Measurements from ENCODE around the gene GORAB. TPM values are rescaled to one million over a fixed set of nuclear protein-coding genes. Genes with fewer than 3 reads are reported as not detected.

Gene GORAB
- total RNA-seq, 1 donor from 2014 or later = 16.9 TPM

DNA sequence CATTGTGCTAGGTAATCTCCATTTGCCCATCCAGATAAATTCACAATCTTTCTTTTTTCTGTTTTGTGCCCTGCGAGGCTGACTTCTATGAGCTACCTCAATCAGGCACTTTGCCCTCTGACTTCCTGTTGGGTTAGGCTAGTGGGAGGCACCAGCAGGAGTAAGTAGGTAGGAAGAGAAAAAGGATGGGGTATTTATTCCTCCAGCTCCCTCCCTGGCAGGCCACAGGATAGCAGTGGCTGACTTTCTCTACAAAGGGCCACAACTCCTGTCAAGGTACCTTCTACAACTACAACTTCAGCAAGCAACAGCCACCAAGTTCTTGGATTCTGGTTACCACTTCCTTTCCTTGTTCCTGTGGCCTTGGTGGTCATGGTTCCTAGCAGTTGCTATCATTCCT, 18.8 kb upstream of the GORAB start:
- TF ChIP-seq, protein P1, sequence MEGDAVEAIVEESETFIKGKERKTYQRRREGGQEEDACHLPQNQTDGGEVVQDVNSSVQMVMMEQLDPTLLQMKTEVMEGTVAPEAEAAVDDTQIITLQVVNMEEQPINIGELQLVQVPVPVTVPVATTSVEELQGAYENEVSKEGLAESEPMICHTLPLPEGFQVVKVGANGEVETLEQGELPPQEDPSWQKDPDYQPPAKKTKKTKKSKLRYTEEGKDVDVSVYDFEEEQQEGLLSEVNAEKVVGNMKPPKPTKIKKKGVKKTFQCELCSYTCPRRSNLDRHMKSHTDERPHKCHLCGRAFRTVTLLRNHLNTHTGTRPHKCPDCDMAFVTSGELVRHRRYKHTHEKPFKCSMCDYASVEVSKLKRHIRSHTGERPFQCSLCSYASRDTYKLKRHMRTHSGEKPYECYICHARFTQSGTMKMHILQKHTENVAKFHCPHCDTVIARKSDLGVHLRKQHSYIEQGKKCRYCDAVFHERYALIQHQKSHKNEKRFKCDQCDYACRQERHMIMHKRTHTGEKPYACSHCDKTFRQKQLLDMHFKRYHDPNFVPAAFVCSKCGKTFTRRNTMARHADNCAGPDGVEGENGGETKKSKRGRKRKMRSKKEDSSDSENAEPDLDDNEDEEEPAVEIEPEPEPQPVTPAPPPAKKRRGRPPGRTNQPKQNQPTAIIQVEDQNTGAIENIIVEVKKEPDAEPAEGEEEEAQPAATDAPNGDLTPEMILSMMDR (IDR thresholded peaks at IDR 0.05) = no peak
- Mint-ChIP-seq H3K4me1 (ENCODE audit: low read depth) (peaks cover 7% of the 10 kb centered on the region), H3K36me3 (ENCODE audit: low read depth) (no peaks in the 10 kb centered on the region), H3K27me3 (ENCODE audit: low read depth) (no peaks in the 10 kb centered on the region), H3K27ac (ENCODE audit: unreplicated experiment) (no peak overlapping the region), H3K9me3 (ENCODE audit: low read depth) (no peaks in the 10 kb centered on the region), H3K4me3 (ENCODE audit: unreplicated experiment) (no peak overlapping the region)
- DNase-seq (ENCODE audit: low spot score) = no peak

DNA sequence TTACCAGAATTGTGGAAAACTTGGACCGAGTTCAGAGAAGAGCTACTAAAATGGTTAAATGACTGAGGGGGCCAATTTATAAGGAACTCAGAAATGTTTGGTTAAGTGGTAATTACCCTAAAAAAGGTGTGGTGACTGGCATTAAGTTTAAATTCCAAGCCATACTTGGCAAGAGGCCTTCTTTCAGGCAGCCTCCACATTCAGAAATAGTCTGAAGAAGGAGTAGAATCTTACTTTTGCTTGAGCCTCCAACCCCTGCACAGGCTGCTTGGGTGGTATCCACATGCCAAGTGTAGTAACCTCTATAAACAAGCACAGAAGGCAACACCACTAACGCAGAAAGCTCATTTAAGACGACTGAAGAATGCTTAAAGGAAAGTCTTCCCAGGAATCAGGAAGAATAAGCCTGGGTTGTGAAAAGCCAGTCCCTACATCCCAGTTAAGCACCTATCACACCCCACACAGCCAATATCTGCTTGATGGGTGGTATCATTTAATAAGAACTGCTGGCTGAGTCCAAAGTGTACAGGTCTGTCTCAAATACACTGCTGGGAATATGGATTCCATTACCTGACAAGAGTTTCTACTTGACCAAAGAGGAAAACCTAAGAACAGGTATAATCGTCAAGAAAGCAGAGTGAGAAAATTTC, 13.7 kb upstream of the GORAB start:
- H3K27ac Mint-ChIP-seq (ENCODE audit: unreplicated experiment) = no peak overlapping the region
- TF ChIP-seq, protein P1 (IDR thresholded peaks at IDR 0.05) = no peak
- DNase-seq (ENCODE audit: low spot score) = no peak
- no peaks in the 10 kb centered on the region for H3K9me3 Mint-ChIP-seq (ENCODE audit: low read depth)
- no peak overlapping the region for H3K4me3 Mint-ChIP-seq (ENCODE audit: unreplicated experiment)
- peaks cover 13% of the 10 kb centered on the region for H3K4me1 Mint-ChIP-seq (ENCODE audit: low read depth)
- H3K36me3 Mint-ChIP-seq (ENCODE audit: low read depth) = no peaks in the 10 kb centered on the region
- no peaks in the 10 kb centered on the region for H3K27me3 Mint-ChIP-seq (ENCODE audit: low read depth)

DNA sequence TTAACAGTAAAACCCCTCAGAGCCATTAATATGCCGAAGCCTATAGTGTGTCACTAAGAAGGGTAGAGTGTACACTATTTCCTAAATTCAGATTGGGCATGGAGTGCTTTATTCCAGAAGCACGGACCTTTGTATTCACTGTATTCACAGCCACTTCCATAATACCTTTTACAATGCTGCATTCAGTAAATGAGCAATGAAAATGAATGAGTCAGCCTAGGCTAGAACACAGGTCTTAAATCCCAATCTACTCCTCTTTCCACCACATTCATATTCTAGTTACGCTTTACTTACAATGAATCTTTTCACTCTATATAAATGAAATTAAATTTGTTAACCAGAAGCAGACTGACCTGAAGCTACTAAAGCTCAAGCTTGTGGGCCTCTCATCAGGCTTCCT, 13.0 kb upstream of the GORAB start:
- Mint-ChIP-seq H3K4me1 (ENCODE audit: low read depth) (peaks cover 13% of the 10 kb centered on the region), H3K4me3 (ENCODE audit: unreplicated experiment) (no peak overlapping the region), H3K27ac (ENCODE audit: unreplicated experiment) (no peak overlapping the region), H3K9me3 (ENCODE audit: low read depth) (no peaks in the 10 kb centered on the region), H3K27me3 (ENCODE audit: low read depth) (no peaks in the 10 kb centered on the region), H3K36me3 (ENCODE audit: low read depth) (no peaks in the 10 kb centered on the region)
- TF ChIP-seq, protein P1 (IDR thresholded peaks at IDR 0.05) = no peak
- DNase-seq (ENCODE audit: low spot score) = no peak

DNA sequence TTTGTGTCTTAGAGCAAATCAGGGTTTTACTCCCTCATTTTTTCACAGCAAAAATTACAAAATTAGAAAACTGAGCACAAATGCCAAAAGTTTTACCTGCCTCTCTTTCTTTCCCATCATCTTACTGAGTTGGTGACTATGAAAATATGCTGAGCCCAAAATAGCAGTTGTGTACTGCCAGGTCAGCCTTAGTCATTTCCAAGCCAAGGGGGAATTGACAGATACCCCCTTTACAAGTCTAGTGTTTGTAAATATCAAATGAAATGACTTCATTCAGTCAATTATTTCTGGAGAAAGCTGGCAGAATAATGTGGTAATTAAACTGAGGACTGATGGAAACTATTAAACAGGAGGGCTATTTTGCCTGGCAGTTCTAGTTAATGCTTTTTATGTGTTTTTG, 11.4 kb upstream of the GORAB start:
- Mint-ChIP-seq H3K27ac (ENCODE audit: unreplicated experiment) (no peak overlapping the region), H3K4me3 (ENCODE audit: unreplicated experiment) (no peak overlapping the region), H3K27me3 (ENCODE audit: low read depth) (no peaks in the 10 kb centered on the region), H3K9me3 (ENCODE audit: low read depth) (no peaks in the 10 kb centered on the region), H3K36me3 (ENCODE audit: low read depth) (no peaks in the 10 kb centered on the region), H3K4me1 (ENCODE audit: low read depth) (peaks cover 13% of the 10 kb centered on the region)
- DNase-seq (ENCODE audit: low spot score) = no peak
- TF ChIP-seq, protein P1 (IDR thresholded peaks at IDR 0.05) = no peak

DNA sequence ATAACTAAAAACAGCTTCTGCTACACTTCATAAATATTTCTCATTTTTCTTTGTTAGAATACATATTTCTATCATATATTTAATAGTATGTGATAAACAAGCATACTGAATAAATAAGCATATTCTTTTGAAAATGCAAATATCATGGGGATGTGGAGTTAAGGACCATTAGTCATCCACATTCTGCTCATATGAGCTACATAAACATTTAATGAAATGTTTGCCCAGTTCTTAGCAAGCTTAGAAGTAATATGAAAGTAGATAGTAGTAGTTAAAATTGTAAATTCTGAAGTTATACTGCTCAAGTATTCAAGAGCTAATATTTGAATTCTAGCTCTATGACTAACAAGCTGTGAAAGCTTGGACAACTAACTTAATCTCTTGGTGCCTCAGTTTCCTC, 10.1 kb upstream of the GORAB start:
- no peak for DNase-seq (ENCODE audit: low spot score)
- no peak overlapping the region for H3K27ac Mint-ChIP-seq (ENCODE audit: unreplicated experiment)
- TF ChIP-seq, protein P1 (IDR thresholded peaks at IDR 0.05) = no peak
- H3K27me3 Mint-ChIP-seq (ENCODE audit: low read depth) = no peaks in the 10 kb centered on the region
- no peaks in the 10 kb centered on the region for H3K9me3 Mint-ChIP-seq (ENCODE audit: low read depth)
- H3K4me3 Mint-ChIP-seq (ENCODE audit: unreplicated experiment) = no peak overlapping the region
- H3K4me1 Mint-ChIP-seq (ENCODE audit: low read depth) = peaks cover 13% of the 10 kb centered on the region
- H3K36me3 Mint-ChIP-seq (ENCODE audit: low read depth) = no peaks in the 10 kb centered on the region
